ENCODE measurements around the gene KCNH6.

Gene KCNH6

DNA sequence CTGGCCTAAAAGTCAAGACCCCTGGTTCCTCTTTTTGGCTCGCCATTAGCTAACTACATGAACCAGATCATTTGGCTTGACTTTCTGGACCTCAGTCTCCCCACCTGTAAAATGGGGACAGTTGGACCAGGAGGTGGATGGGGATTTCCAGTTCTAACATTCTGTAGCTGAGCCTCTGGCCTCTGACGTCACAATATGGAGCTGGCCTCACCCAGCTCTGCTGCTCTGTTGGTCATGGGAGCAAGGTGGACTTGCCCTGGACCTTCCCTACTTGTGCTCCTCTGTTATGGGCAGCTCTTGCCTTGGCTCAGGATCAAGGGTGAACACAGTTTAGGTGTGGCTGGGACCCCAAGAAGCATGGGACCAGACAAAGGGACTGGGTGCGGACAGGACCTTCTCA, 16.5 kb upstream of the KCNH6 start:
- peaks cover 0 to 2% (median 0%) of the 10 kb centered on the region in 5 experiments for H3K27me3 ChIP-seq (replicated peaks in 2 of 5; ENCODE audit: control insufficient read depth in 4 of 5, insufficient read depth in 5 of 5, low read length in 4 of 5)
- H3K36me3 ChIP-seq (ENCODE audit: control insufficient read depth in 4 of 4, insufficient read depth in 4 of 4, low read length in 3 of 4) = no peaks in the 10 kb centered on the region
- peaks cover 0 to 6% (median 3%) of the 10 kb centered on the region in 5 experiments for H3K9me3 ChIP-seq (ENCODE audit: control extremely low read depth in 1 of 5, control insufficient read depth in 4 of 5, insufficient read depth in 2 of 5, low read depth in 1 of 5, low read length in 4 of 5)
- no peak for DNase-seq
- no peak overlapping the region for H3K4me3 ChIP-seq (ENCODE audit: control insufficient read depth in 1 of 7, extremely low read depth in 1 of 7, insufficient read depth in 4 of 7, low read depth in 2 of 7, low read length in 6 of 7)
- ChIA-PET POLR2A (no interaction called here), CTCF (interaction anchor here (1.3 kb wide), 1 partner anchor 25 kb away, joined by 5 read pairs; no protein-coding TSS in a partner anchor)
- WGBS (ENCODE audit: insufficient coverage) = 100% methylated on average over 1 of the region's 3 CpGs
- H3K27ac ChIP-seq (ENCODE audit: insufficient read depth in 1 of 2, low read depth in 1 of 2, low read length in 2 of 2, poor library complexity in 1 of 2, severe bottlenecking in 2 of 2) = no peak overlapping the region
- H3K4me1 ChIP-seq (ENCODE audit: control extremely low read depth in 1 of 4, control insufficient read depth in 4 of 4, insufficient read depth in 4 of 4, low read length in 3 of 4) = no peaks in the 10 kb centered on the region

DNA sequence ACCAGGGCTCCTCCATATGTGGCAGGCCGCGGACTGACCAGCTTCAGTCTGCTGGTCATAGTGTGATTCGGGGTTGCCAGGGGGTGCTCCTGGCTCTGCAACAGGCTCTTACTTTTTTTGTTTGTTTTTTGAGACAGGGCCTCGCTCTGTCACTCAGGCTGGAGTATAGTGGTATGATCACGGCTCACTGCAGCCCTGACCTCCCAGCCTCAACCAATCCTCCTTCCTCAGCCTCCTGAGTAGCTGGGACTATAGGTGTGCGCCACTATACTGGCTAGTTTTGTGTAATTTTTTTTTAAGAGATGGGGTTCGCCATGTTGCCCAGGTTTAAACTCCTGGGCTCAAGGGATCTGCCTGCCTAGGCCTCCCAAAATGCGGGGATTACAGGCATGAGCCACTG, 11.8 kb upstream of the KCNH6 start:
- H3K27ac ChIP-seq (ENCODE audit: insufficient read depth in 1 of 2, low read depth in 1 of 2, low read length in 2 of 2, poor library complexity in 1 of 2, severe bottlenecking in 2 of 2) = no peak overlapping the region
- no peaks in the 10 kb centered on the region for H3K36me3 ChIP-seq (ENCODE audit: control insufficient read depth in 4 of 4, insufficient read depth in 4 of 4, low read length in 3 of 4)
- no peaks in the 10 kb centered on the region for H3K9me3 ChIP-seq (ENCODE audit: control extremely low read depth in 1 of 5, control insufficient read depth in 4 of 5, insufficient read depth in 2 of 5, low read depth in 1 of 5, low read length in 4 of 5)
- H3K4me1 ChIP-seq (ENCODE audit: control extremely low read depth in 1 of 4, control insufficient read depth in 4 of 4, insufficient read depth in 4 of 4, low read length in 3 of 4) = no peaks in the 10 kb centered on the region
- no peak overlapping the region for H3K4me3 ChIP-seq (ENCODE audit: control insufficient read depth in 1 of 7, extremely low read depth in 1 of 7, insufficient read depth in 4 of 7, low read depth in 2 of 7, low read length in 6 of 7)
- WGBS (ENCODE audit: insufficient coverage) = 97% methylated on average over 6 of the region's 8 CpGs
- POLR2A ChIA-PET = no interaction called here
- CTCF ChIA-PET = no interaction called here
- peaks cover 0 to 7% (median 2%) of the 10 kb centered on the region in 5 experiments for H3K27me3 ChIP-seq (replicated peaks in 2 of 5; ENCODE audit: control insufficient read depth in 4 of 5, insufficient read depth in 5 of 5, low read length in 4 of 5)
- DNase-seq = no peak

DNA sequence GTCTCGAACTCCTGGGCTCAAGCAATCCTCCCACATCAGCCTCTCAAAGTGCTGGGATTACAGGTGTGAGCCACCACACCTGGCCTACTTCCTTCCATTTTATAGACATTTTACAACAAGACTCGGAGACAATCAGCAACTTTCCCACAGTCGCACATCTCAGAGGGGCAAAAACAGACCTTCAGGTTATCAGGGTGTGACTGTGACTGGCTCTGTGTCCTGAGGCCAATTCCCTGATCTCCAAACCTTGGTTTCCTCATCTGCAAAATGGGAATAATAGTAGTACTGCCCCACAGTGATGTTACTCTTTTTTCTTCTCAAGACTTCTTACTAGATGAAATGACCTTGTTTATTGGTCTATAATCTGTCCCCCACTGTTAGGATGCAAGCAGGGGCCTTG, 10.8 kb upstream of the KCNH6 start:
- ChIA-PET CTCF (no interaction called here), POLR2A (no interaction called here)
- WGBS (ENCODE audit: insufficient coverage) = 94% methylated on average over 2 of the region's 3 CpGs
- H3K27ac ChIP-seq (ENCODE audit: insufficient read depth in 1 of 2, low read depth in 1 of 2, low read length in 2 of 2, poor library complexity in 1 of 2, severe bottlenecking in 2 of 2) = no peak overlapping the region
- no peaks in the 10 kb centered on the region for H3K36me3 ChIP-seq (ENCODE audit: control insufficient read depth in 4 of 4, insufficient read depth in 4 of 4, low read length in 3 of 4)
- peaks cover 0 to 9% (median 2%) of the 10 kb centered on the region in 5 experiments for H3K27me3 ChIP-seq (replicated peaks in 2 of 5; ENCODE audit: control insufficient read depth in 4 of 5, insufficient read depth in 5 of 5, low read length in 4 of 5)
- no peak overlapping the region for H3K4me3 ChIP-seq (ENCODE audit: control insufficient read depth in 1 of 7, extremely low read depth in 1 of 7, insufficient read depth in 4 of 7, low read depth in 2 of 7, low read length in 6 of 7)
- no peaks in the 10 kb centered on the region for H3K4me1 ChIP-seq (ENCODE audit: control extremely low read depth in 1 of 4, control insufficient read depth in 4 of 4, insufficient read depth in 4 of 4, low read length in 3 of 4)
- no peak for DNase-seq
- no peaks in the 10 kb centered on the region for H3K9me3 ChIP-seq (ENCODE audit: control extremely low read depth in 1 of 5, control insufficient read depth in 4 of 5, insufficient read depth in 2 of 5, low read depth in 1 of 5, low read length in 4 of 5)

DNA sequence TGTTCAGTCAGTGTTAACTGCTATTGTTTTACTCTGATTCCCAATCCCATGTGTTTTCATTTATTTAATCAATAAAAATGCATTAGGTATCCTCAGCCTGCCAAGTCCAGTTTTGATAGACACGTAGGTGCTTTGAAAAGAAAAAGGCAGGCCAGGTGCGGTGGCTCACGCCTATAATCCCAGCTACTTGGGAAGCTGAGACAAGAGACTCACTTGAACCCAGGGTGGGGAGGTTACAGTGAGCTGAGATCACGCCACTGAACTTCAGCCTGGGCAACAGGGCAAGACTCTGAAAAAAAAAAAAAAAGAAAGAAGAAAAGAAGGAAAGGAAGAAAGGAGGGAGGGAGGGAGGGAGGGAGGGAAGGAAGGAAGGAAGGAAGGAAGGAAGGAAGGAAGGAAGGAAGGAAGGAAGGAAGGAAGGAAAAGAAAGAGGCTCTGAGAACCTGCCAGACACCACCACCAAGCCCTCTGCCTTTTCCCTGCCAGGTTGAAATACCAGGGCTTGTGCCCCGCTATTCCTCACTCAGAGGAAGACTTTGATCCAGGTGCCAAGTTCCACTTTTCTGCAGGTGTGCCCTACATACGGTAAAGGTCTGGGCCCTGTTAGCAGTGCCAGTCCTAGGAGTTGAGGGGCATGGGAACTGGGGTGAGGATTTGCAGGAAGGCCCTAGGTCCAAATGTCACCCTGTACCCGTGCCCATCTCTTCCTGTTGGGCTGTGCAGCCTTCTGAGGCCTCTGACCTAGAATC, 10.1 kb upstream of the KCNH6 start:
- H3K4me1 ChIP-seq (ENCODE audit: control extremely low read depth in 1 of 4, control insufficient read depth in 4 of 4, insufficient read depth in 4 of 4, low read length in 3 of 4) = no peaks in the 10 kb centered on the region
- no peak for DNase-seq
- ChIA-PET CTCF (no interaction called here), POLR2A (no interaction called here)
- H3K27me3 ChIP-seq (replicated peaks in 2 of 5; ENCODE audit: control insufficient read depth in 4 of 5, insufficient read depth in 5 of 5, low read length in 4 of 5) = peaks cover 0 to 12% (median 2%) of the 10 kb centered on the region in 5 experiments
- H3K36me3 ChIP-seq (ENCODE audit: control insufficient read depth in 4 of 4, insufficient read depth in 4 of 4, low read length in 3 of 4) = no peaks in the 10 kb centered on the region
- 95% methylated on average over 6 of the region's 7 CpGs for WGBS (ENCODE audit: insufficient coverage)
- no peak overlapping the region for H3K27ac ChIP-seq (ENCODE audit: insufficient read depth in 1 of 2, low read depth in 1 of 2, low read length in 2 of 2, poor library complexity in 1 of 2, severe bottlenecking in 2 of 2)
- no peak overlapping the region for H3K4me3 ChIP-seq (ENCODE audit: control insufficient read depth in 1 of 7, extremely low read depth in 1 of 7, insufficient read depth in 4 of 7, low read depth in 2 of 7, low read length in 6 of 7)
- H3K9me3 ChIP-seq (ENCODE audit: control extremely low read depth in 1 of 5, control insufficient read depth in 4 of 5, insufficient read depth in 2 of 5, low read depth in 1 of 5, low read length in 4 of 5) = no peaks in the 10 kb centered on the region

DNA sequence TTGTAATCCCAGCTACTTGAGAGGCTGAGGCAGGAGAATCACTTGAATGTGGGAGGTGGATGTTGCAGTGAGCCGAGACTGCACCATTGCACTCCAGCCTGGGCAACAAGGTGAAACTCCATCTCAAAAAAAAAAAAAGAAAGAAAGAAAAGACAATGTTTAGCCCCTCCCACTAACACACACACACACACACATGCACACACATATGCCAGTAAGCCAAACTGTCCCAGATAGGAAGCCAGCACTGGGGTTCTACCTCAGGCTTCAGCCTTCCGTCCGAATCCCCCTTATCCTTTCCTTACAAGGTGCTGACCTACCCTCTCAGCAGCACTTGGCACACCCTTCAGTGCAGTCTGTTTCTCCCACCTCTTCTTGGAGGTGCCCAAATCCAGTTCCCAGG, 8.7 kb upstream of the KCNH6 start:
- POLR2A ChIA-PET = no interaction called here
- no peaks in the 10 kb centered on the region for H3K9me3 ChIP-seq (ENCODE audit: control extremely low read depth in 1 of 5, control insufficient read depth in 4 of 5, insufficient read depth in 2 of 5, low read depth in 1 of 5, low read length in 4 of 5)
- WGBS (ENCODE audit: insufficient coverage) = 100% methylated on average over 2 of the region's 3 CpGs
- H3K4me3 ChIP-seq (ENCODE audit: control insufficient read depth in 1 of 7, extremely low read depth in 1 of 7, insufficient read depth in 4 of 7, low read depth in 2 of 7, low read length in 6 of 7) = no peak overlapping the region
- DNase-seq = no peak
- H3K36me3 ChIP-seq (ENCODE audit: control insufficient read depth in 4 of 4, insufficient read depth in 4 of 4, low read length in 3 of 4) = no peaks in the 10 kb centered on the region
- H3K27me3 ChIP-seq (replicated peaks in 2 of 5; ENCODE audit: control insufficient read depth in 4 of 5, insufficient read depth in 5 of 5, low read length in 4 of 5) = peaks cover 0 to 14% (median 2%) of the 10 kb centered on the region in 5 experiments
- CTCF ChIA-PET = no interaction called here
- no peaks in the 10 kb centered on the region for H3K4me1 ChIP-seq (ENCODE audit: control extremely low read depth in 1 of 4, control insufficient read depth in 4 of 4, insufficient read depth in 4 of 4, low read length in 3 of 4)
- H3K27ac ChIP-seq (ENCODE audit: insufficient read depth in 1 of 2, low read depth in 1 of 2, low read length in 2 of 2, poor library complexity in 1 of 2, severe bottlenecking in 2 of 2) = no peak overlapping the region

DNA sequence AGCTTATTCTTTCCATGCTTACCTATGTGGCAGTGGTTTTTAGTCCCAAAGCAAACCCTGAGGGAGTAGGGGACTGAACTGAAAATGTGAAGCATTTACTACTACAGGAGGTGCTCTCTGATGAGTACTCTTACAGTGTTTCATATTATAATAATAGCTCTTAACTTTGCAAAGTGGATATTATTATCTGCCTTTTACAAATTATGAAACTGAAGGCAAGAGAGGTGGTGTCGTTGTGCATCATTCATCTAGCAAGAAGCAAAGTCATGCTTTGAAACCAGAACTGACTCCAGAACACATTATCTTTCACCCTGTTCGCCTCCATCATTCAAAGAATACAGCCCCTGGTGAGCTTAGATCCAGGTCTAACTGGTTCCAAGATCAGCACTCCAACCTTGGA, 8.2 kb upstream of the KCNH6 start:
- Histone ChIP-seq H3K36me3 (ENCODE audit: control insufficient read depth in 4 of 4, insufficient read depth in 4 of 4, low read length in 3 of 4) (no peaks in the 10 kb centered on the region), H3K27me3 (replicated peaks in 2 of 5; ENCODE audit: control insufficient read depth in 4 of 5, insufficient read depth in 5 of 5, low read length in 4 of 5) (peaks cover 0 to 14% (median 5%) of the 10 kb centered on the region in 5 experiments), H3K4me3 (ENCODE audit: control insufficient read depth in 1 of 7, extremely low read depth in 1 of 7, insufficient read depth in 4 of 7, low read depth in 2 of 7, low read length in 6 of 7) (no peak overlapping the region), H3K4me1 (ENCODE audit: control extremely low read depth in 1 of 4, control insufficient read depth in 4 of 4, insufficient read depth in 4 of 4, low read length in 3 of 4) (no peaks in the 10 kb centered on the region), H3K9me3 (ENCODE audit: control extremely low read depth in 1 of 5, control insufficient read depth in 4 of 5, insufficient read depth in 2 of 5, low read depth in 1 of 5, low read length in 4 of 5) (no peaks in the 10 kb centered on the region), H3K27ac (ENCODE audit: insufficient read depth in 1 of 2, low read depth in 1 of 2, low read length in 2 of 2, poor library complexity in 1 of 2, severe bottlenecking in 2 of 2) (no peak overlapping the region)
- WGBS (ENCODE audit: insufficient coverage) = 100% methylated on average over 1 of the region's 2 CpGs
- ChIA-PET POLR2A (no interaction called here), CTCF (interaction anchor here (1.2 kb wide), 1 partner anchor 12 kb away, joined by 3 read pairs; no protein-coding TSS in a partner anchor)
- no peak for DNase-seq

DNA sequence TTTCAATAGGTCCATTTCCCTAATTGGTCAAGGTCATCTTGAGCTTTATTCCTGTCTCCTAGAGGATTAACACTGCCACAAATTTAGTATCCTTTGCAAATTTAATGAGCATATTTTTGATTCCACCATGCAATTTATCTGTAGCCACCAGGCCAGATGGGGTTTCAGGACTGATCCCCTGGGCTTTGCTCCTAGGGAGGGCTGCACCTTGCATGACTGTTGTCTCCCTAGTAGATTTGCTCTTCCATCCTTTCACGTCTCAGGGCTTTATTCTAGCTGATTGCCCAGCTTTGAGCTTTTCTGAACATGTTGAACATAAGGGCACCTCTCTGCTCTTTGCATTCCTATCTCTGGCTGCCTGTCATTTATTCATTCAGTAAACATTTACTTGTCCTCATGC, 7.7 kb upstream of the KCNH6 start:
- POLR2A ChIA-PET = no interaction called here
- H3K27ac ChIP-seq (ENCODE audit: insufficient read depth in 1 of 2, low read depth in 1 of 2, low read length in 2 of 2, poor library complexity in 1 of 2, severe bottlenecking in 2 of 2) = no peak overlapping the region
- peaks cover 0 to 15% (median 10%) of the 10 kb centered on the region in 5 experiments for H3K27me3 ChIP-seq (replicated peaks in 2 of 5; ENCODE audit: control insufficient read depth in 4 of 5, insufficient read depth in 5 of 5, low read length in 4 of 5)
- no peaks in the 10 kb centered on the region for H3K9me3 ChIP-seq (ENCODE audit: control extremely low read depth in 1 of 5, control insufficient read depth in 4 of 5, insufficient read depth in 2 of 5, low read depth in 1 of 5, low read length in 4 of 5)
- no peaks in the 10 kb centered on the region for H3K36me3 ChIP-seq (ENCODE audit: control insufficient read depth in 4 of 4, insufficient read depth in 4 of 4, low read length in 3 of 4)
- no peak for DNase-seq
- WGBS (ENCODE audit: insufficient coverage) = 100% methylated on average over 1 of the region's 1 CpG
- no peaks in the 10 kb centered on the region for H3K4me1 ChIP-seq (ENCODE audit: control extremely low read depth in 1 of 4, control insufficient read depth in 4 of 4, insufficient read depth in 4 of 4, low read length in 3 of 4)
- CTCF ChIA-PET = interaction anchor here (1.2 kb wide), 1 partner anchor 12 kb away, joined by 3 read pairs; no protein-coding TSS in a partner anchor
- H3K4me3 ChIP-seq (ENCODE audit: control insufficient read depth in 1 of 7, extremely low read depth in 1 of 7, insufficient read depth in 4 of 7, low read depth in 2 of 7, low read length in 6 of 7) = no peak overlapping the region
